Measurements from ENCODE around the gene ERFE.

DNA sequence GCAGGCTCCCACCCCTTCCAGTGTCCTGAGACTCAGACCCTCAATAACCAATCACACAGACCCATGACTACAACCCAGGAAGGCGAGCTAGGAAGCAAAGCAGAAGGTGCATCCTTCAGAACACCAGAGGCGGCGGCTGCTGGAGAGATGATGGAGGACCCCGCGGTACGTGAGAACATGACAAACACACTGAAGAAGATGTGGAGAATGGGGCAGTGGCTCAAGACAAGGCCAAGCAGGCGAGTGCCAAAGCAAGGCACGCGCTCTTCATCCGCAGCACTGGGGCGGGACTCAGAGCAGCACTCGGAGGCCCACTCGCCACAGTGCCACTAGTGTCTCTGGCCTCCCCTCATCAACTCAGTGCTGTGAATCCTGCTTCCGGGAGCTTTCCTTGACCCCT, 13.7 kb downstream of the ERFE start:
- TF ChIP-seq, protein P1, sequence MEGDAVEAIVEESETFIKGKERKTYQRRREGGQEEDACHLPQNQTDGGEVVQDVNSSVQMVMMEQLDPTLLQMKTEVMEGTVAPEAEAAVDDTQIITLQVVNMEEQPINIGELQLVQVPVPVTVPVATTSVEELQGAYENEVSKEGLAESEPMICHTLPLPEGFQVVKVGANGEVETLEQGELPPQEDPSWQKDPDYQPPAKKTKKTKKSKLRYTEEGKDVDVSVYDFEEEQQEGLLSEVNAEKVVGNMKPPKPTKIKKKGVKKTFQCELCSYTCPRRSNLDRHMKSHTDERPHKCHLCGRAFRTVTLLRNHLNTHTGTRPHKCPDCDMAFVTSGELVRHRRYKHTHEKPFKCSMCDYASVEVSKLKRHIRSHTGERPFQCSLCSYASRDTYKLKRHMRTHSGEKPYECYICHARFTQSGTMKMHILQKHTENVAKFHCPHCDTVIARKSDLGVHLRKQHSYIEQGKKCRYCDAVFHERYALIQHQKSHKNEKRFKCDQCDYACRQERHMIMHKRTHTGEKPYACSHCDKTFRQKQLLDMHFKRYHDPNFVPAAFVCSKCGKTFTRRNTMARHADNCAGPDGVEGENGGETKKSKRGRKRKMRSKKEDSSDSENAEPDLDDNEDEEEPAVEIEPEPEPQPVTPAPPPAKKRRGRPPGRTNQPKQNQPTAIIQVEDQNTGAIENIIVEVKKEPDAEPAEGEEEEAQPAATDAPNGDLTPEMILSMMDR (conservative IDR thresholded peaks at IDR 0.05 in 1 of 2, IDR thresholded peaks at IDR 0.05 in 1 of 2; ENCODE audit: extremely low read depth in 1 of 2, insufficient read depth in 1 of 2, low read depth in 1 of 2, low read length in 2 of 2) = no peak
- no peak for TF ChIP-seq EZH2 (IDR thresholded peaks at IDR 0.05; ENCODE audit: borderline replicate concordance, low read length)
